ENCODE results near the gene ZNF385D. TPM values are rescaled to one million over a fixed set of nuclear protein-coding genes. Genes with fewer than 3 reads are reported as not detected.

The ZNF385D gene
- total RNA-seq, 1 experiment from 2014 or later, result 13.0 TPM

DNA sequence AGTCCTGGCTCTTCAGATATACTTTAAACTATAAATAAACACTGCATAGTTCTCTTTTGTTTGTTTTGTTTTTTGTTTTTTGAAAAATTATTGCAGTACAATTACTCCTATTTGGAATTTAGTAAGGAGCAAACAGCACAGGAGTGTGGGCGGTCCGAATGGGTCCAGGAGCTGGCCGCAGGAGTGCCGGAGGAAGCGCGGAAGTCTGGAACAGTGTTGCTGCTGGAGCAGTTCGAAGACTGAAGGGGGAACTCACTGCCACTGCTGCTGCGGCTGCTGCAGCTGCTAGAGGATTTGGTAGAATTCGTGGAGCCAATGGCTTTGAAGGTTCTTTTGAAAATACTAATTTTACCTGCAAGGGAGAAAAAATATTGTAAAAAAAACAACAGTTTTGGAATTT lies 329.9 kb downstream of the ZNF385D start:
- no peaks in the 10 kb centered on the region for H3K27me3 ChIP-seq (ENCODE audit: control insufficient read depth, insufficient read depth, low read length)
- no peaks in the 10 kb centered on the region for H3K4me1 ChIP-seq (ENCODE audit: control insufficient read depth, insufficient read depth, low read length)
- H3K36me3 ChIP-seq (ENCODE audit: control insufficient read depth, insufficient read depth, low read length), result no peaks in the 10 kb centered on the region
- in situ Hi-C loops (cut with HindIII; ENCODE audit: low pct_unique_long_range_greater_than_20kb, low sequenced_read_pairs) (no loop called here), intact Hi-C loops (cut with micrococcal nuclease; ENCODE audit: unreplicated experiment) (no loop called here)
- CTCF ChIA-PET, result no interaction called here
- no peak overlapping the region for H3K4me3 ChIP-seq (ENCODE audit: low read depth in 2 of 2, low read length in 2 of 2)
- no TSS peak for BruUV-seq (replicated peaks)
- POLR2A ChIA-PET, result no interaction called here
- H3K9me3 ChIP-seq (ENCODE audit: control insufficient read depth, insufficient read depth, low read depth, low read length), result no peaks in the 10 kb centered on the region
- no peak overlapping the region for H3K27ac ChIP-seq (ENCODE audit: low read length)
- DNase-seq (ENCODE audit: low read depth, low spot score) (no peak), ATAC-seq (no peak)
- TF ChIP-seq REST (IDR thresholded peaks at IDR 0.05; ENCODE audit: insufficient read depth in 1 of 2, low read depth in 2 of 2, low read length in 1 of 2) (no peak), TCF7L2 (IDR thresholded peaks at IDR 0.05; ENCODE audit: low read depth, low read length) (no peak), SIN3A (IDR thresholded peaks at IDR 0.05; ENCODE audit: borderline replicate concordance, insufficient read depth, low read depth, low read length) (no peak), POLR2AphosphoS5 (IDR thresholded peaks at IDR 0.05; ENCODE audit: low read depth, low read length) (no peak)
- TF ChIP-seq, protein P1, sequence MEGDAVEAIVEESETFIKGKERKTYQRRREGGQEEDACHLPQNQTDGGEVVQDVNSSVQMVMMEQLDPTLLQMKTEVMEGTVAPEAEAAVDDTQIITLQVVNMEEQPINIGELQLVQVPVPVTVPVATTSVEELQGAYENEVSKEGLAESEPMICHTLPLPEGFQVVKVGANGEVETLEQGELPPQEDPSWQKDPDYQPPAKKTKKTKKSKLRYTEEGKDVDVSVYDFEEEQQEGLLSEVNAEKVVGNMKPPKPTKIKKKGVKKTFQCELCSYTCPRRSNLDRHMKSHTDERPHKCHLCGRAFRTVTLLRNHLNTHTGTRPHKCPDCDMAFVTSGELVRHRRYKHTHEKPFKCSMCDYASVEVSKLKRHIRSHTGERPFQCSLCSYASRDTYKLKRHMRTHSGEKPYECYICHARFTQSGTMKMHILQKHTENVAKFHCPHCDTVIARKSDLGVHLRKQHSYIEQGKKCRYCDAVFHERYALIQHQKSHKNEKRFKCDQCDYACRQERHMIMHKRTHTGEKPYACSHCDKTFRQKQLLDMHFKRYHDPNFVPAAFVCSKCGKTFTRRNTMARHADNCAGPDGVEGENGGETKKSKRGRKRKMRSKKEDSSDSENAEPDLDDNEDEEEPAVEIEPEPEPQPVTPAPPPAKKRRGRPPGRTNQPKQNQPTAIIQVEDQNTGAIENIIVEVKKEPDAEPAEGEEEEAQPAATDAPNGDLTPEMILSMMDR (IDR thresholded peaks at IDR 0.05), result no peak

DNA sequence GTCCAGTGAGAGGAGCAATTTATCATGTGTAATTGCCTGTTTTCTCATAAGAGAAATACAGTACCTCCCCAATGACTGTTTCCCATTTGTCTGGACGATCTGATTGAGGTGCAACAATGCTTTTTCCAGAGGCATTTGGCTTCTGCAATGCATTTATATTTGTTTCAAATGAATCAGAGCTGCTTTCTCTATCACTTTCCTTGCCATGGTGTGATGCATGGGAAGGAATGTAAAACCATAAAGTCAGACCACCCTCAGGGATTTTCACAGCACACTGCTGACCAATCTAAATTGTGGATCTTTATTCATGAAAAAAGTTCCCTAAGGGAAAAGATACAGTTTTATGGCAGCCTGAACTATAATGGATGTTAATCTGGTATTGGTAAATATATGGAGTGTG lies 333.0 kb downstream of the ZNF385D start:
- ATAC-seq, result no peak

More for the DNA sequence above, 333.0 kb downstream of the ZNF385D start:
- in situ Hi-C loops (cut with HindIII; ENCODE audit: low pct_unique_long_range_greater_than_20kb, low sequenced_read_pairs), result no loop called here
- H3K9me3 ChIP-seq (ENCODE audit: control insufficient read depth, insufficient read depth, low read depth, low read length), result no peaks in the 10 kb centered on the region
- DNase-seq (ENCODE audit: low read depth, low spot score), result no peak
- BruUV-seq (replicated peaks), result no TSS peak
- no peaks in the 10 kb centered on the region for H3K27me3 ChIP-seq (ENCODE audit: control insufficient read depth, insufficient read depth, low read length)
- ChIA-PET POLR2A (no interaction called here), CTCF (no interaction called here)
- TF ChIP-seq SIN3A (IDR thresholded peaks at IDR 0.05; ENCODE audit: borderline replicate concordance, insufficient read depth, low read depth, low read length), result no peak
- TF ChIP-seq POLR2AphosphoS5 (IDR thresholded peaks at IDR 0.05; ENCODE audit: low read depth, low read length), result no peak
- TF ChIP-seq TCF7L2 (IDR thresholded peaks at IDR 0.05; ENCODE audit: low read depth, low read length), result no peak
- TF ChIP-seq, protein P1 (IDR thresholded peaks at IDR 0.05), result no peak
- no peaks in the 10 kb centered on the region for H3K4me1 ChIP-seq (ENCODE audit: control insufficient read depth, insufficient read depth, low read length)
- no peak overlapping the region for H3K4me3 ChIP-seq (ENCODE audit: low read depth in 2 of 2, low read length in 2 of 2)
- H3K36me3 ChIP-seq (ENCODE audit: control insufficient read depth, insufficient read depth, low read length), result no peaks in the 10 kb centered on the region
- no peak overlapping the region for H3K27ac ChIP-seq (ENCODE audit: low read length)
- intact Hi-C loops (cut with micrococcal nuclease; ENCODE audit: unreplicated experiment), result no loop called here
